ENCODE data around the gene ECE1.

ECE1 gene

GRCh38 chr1:21289700-21290545 is at the start of gene ECE1:
Gene ECE1 (minus strand): TSS chr1:21290463. CDS start chr1:21290414, 49 bp downstream.
- in situ Hi-C loops (cut with HindIII; ENCODE audit: low sequenced_read_pairs), result no loop called here

- in situ Hi-C loops (cut with HindIII; ENCODE audit: low sequenced_read_pairs), result loop anchor here (10.0 kb wide), 1 partner anchor 95 kb away; no protein-coding TSS in a partner anchor
Observed at GRCh38 chr1:21339356-21340229, 49.3 kb upstream of the ECE1 start.

- in situ Hi-C loops (cut with HindIII; ENCODE audit: low sequenced_read_pairs), result no loop called here
Observed at GRCh38 chr1:21338573-21339355, 48.5 kb upstream of the ECE1 start.

- in situ Hi-C loops (cut with HindIII; ENCODE audit: low sequenced_read_pairs), result no loop called here
Observed at GRCh38 chr1:21337928-21338572, 47.8 kb upstream of the ECE1 start.

- in situ Hi-C loops (cut with HindIII; ENCODE audit: low sequenced_read_pairs), result no loop called here
Observed at GRCh38 chr1:21337454-21337927, 47.2 kb upstream of the ECE1 start.

GRCh38 chr1:21337010-21337437 is 46.8 kb upstream of the ECE1 start:
- in situ Hi-C loops (cut with HindIII; ENCODE audit: low sequenced_read_pairs), result no loop called here

GRCh38 chr1:21335750-21336224 is 45.5 kb upstream of the ECE1 start:
- in situ Hi-C loops (cut with HindIII; ENCODE audit: low sequenced_read_pairs), result no loop called here

GRCh38 chr1:21335088-21335691 is 44.9 kb upstream of the ECE1 start:
- in situ Hi-C loops (cut with HindIII; ENCODE audit: low sequenced_read_pairs), result no loop called here

- in situ Hi-C loops (cut with HindIII; ENCODE audit: low sequenced_read_pairs), result no loop called here
Observed at GRCh38 chr1:21334214-21335087, 44.2 kb upstream of the ECE1 start.

GRCh38 chr1:21333824-21334213 is 43.6 kb upstream of the ECE1 start:
- in situ Hi-C loops (cut with HindIII; ENCODE audit: low sequenced_read_pairs), result no loop called here

- in situ Hi-C loops (cut with HindIII; ENCODE audit: low sequenced_read_pairs), result no loop called here
Observed at GRCh38 chr1:21332554-21333311, 42.5 kb upstream of the ECE1 start.

GRCh38 chr1:21331752-21332478 is 41.7 kb upstream of the ECE1 start:
- in situ Hi-C loops (cut with HindIII; ENCODE audit: low sequenced_read_pairs), result no loop called here

GRCh38 chr1:21330544-21330943 is 40.3 kb upstream of the ECE1 start:
- in situ Hi-C loops (cut with HindIII; ENCODE audit: low sequenced_read_pairs), result no loop called here

- in situ Hi-C loops (cut with HindIII; ENCODE audit: low sequenced_read_pairs), result no loop called here
Observed at GRCh38 chr1:21329209-21329844, 39.1 kb upstream of the ECE1 start.

- in situ Hi-C loops (cut with HindIII; ENCODE audit: low sequenced_read_pairs), result no loop called here
Observed at GRCh38 chr1:21327566-21328323, 37.5 kb upstream of the ECE1 start.

- in situ Hi-C loops (cut with HindIII; ENCODE audit: low sequenced_read_pairs), result no loop called here
Observed at GRCh38 chr1:21326861-21327344, 36.6 kb upstream of the ECE1 start.

Measured in DLD1 (cell line).